Mucosa of rectum (tissue), 2 donors: Measurements from ENCODE around the gene FAP.

Experiments used
- H3K27ac ChIP-seq, 2 donors: one replicate each; pipeline ENCODE4 v1.7.0; 2013; ENCODE audit warnings: inconsistent platforms in 2 of 2, low read depth in 2 of 2, low read length in 2 of 2
- H3K27me3 ChIP-seq, 2 donors: one replicate each; pipeline ENCODE4 v1.7.0; 2013; ENCODE audit warnings: low read length in 2 of 2; ENCODE audit not compliant: control insufficient read depth in 2 of 2, insufficient read depth in 2 of 2
- H3K36me3 ChIP-seq, 2 donors: one replicate each; pipeline ENCODE4 v1.7.0; 2013; ENCODE audit warnings: low read length in 2 of 2; ENCODE audit not compliant: control insufficient read depth in 2 of 2, insufficient read depth in 2 of 2
- H3K4me1 ChIP-seq, 2 donors: one replicate each; pipeline ENCODE4 v1.7.0; 2013; ENCODE audit warnings: low read length in 2 of 2, mild to moderate bottlenecking in 1 of 2; ENCODE audit not compliant: control insufficient read depth in 2 of 2, insufficient read depth in 2 of 2
- H3K4me3 ChIP-seq, 2 donors: one replicate each; pipeline ENCODE4 v1.7.0; 2013; ENCODE audit warnings: low read length in 2 of 2
- H3K9ac ChIP-seq, 2 donors: one replicate each; pipeline ENCODE4 v1.7.0; 2013; ENCODE audit warnings: low read length in 2 of 2, low read depth in 1 of 2, mild to moderate bottlenecking in 1 of 2
- H3K9me3 ChIP-seq, 2 donors: one replicate each; pipeline ENCODE4 v1.7.0; 2013; ENCODE audit warnings: low read length in 2 of 2; ENCODE audit not compliant: control insufficient read depth in 2 of 2
- donor health status: healthy.
- donor health status: Normal muscosa, but diverticular disease.

FAP gene

DNA sequence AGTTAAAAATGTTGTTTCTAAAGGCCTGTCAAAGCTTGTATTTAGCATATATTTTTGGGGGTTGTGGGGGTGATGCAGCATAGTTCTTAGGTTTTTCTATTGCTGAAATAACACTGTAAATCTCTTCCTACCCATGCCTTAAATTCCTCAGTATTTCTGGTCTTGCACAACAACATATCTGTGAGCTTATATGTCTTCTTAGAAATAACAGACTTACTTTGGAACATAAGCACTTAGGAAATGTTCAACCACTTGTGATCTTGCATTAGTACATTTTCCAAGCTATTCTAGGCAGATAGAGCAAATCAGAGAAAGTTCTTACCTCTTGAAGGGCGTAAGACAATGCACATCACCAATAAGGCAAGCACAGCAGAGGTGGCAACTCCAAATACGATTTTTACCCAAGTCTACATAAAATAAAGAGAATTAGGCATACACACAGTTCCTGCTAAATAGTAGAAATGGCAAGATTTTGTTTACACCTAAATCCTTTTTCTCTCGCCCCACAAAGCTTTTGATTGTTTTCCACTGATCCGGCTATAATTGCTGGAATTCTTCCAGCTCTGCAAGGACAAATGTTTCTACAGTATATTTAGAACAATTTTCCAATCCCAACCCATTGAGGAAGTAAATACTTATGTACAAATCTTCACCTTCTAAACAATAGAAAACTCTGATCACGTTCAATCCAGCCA lies 512 bp downstream of the FAP start:
- no peak overlapping the region for H3K27ac ChIP-seq
- H3K4me1 ChIP-seq, result no peaks in the 10 kb centered on the region
- H3K9ac ChIP-seq, result no peak overlapping the region
- H3K4me3 ChIP-seq, result no peak overlapping the region
- H3K36me3 ChIP-seq, result no peaks in the 10 kb centered on the region
- H3K27me3 ChIP-seq, result no peaks in the 10 kb centered on the region
- no peaks in the 10 kb centered on the region for H3K9me3 ChIP-seq

DNA sequence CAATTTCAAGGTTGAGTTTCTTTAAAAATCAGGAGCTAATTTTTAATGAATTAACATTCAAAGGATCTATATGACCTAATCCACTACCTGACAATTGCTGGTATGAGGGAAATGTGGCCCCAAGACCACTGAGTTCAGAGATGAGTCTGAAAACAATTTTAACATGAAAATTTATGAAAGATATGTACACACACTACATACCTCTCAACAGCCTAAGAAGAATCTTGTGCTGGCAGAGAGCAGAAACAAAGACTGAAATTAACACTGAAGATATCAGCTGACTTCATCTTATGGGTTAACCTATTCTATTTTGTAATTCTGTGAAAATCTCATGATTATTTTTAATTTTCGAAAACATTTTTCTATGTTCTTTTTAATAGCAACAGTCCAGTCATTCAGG lies 1.7 kb downstream of the FAP start:
- Histone ChIP-seq H3K9me3 (no peaks in the 10 kb centered on the region), H3K36me3 (no peaks in the 10 kb centered on the region), H3K27me3 (no peaks in the 10 kb centered on the region), H3K4me3 (no peak overlapping the region), H3K4me1 (no peaks in the 10 kb centered on the region), H3K9ac (no peak overlapping the region), H3K27ac (no peak overlapping the region)

DNA sequence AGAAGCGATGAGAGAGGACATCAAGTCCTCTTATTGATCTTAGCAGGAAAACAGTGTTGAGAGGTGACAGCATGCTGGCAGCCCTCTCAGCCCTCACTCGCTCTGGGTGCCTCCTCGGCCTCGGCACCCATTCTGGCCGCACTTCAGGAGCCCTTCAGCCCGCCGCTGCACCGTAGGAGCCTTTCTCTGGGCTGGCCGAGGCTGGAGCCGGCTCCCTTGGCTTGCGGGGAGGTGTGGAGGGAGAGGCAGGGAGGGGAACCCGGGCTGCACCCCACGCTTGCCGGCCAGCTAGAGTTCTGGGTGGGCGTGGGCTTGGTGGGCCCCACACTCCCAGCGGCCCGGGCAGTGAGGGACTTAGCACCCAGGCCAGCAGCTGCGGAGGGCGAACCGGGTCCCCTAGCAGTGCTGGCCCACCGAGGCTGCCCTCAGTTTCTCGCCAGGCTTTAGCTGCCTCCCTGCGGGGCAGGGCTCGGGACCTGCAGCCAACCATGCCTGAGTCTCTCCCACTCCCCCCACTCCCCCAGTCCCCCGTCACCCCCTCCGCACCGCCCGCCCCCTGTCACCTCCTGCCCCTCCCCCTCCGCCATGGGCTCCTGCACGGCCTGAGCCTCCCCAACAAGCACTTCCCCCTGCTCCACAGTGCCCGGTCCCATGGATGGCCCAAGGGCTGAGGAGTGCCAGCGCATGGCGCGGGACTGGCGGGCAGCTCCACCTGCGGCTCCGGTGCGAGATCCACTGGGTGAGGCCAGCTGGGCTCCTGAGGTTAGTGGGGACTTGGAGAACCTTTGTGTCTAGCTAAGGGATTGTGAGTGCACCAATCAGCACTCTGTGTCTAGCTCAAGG lies 8.4 kb downstream of the FAP start:
- no peaks in the 10 kb centered on the region for H3K9me3 ChIP-seq
- no peak overlapping the region for H3K27ac ChIP-seq
- H3K4me1 ChIP-seq, result no peaks in the 10 kb centered on the region
- no peak overlapping the region for H3K4me3 ChIP-seq
- no peaks in the 10 kb centered on the region for H3K36me3 ChIP-seq
- H3K9ac ChIP-seq, result no peak overlapping the region
- no peaks in the 10 kb centered on the region for H3K27me3 ChIP-seq

DNA sequence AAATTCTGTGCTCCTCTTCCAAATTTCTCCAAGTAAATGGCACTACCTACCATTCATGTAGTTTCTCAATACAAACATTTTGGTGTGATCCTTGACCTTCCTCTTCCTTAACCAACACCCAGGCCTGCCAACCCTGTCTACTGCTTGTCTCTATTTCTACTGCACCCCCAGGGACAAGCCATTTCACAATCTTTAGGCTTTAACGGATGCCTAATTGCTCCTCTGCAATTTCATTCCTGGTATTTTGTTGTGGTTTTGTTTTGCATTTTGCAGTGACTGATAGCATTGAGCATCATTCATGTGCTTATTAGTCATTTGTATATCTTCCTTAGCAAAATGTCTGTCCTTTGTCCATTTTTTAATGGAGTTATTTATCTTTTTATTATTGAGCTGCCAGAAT lies 10.0 kb downstream of the FAP start:
- Histone ChIP-seq H3K4me1 (no peaks in the 10 kb centered on the region), H3K27me3 (no peaks in the 10 kb centered on the region), H3K4me3 (no peak overlapping the region), H3K27ac (no peak overlapping the region), H3K9ac (no peak overlapping the region), H3K9me3 (no peaks in the 10 kb centered on the region), H3K36me3 (no peaks in the 10 kb centered on the region)

DNA sequence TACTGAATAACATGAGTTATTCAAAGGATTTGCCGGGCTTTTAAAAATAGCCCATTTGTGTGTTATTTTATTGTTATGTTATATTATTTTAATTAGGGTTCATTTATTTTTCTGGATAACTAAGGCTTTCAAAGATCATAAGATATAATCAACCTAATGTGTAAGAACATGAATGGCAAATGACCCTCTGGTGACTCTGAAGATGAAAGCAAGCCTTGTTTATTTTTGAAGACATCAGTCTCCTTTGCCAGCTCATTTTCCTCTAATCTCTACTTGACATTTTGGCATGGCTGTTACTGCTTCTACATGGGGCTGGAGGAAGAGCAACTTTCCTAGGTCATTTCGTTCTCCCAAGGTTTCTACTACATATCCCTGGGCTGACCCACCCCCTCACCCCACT lies 10.6 kb downstream of the FAP start:
- Histone ChIP-seq H3K4me1 (no peaks in the 10 kb centered on the region), H3K4me3 (no peak overlapping the region), H3K27me3 (no peaks in the 10 kb centered on the region), H3K27ac (no peak overlapping the region), H3K9ac (no peak overlapping the region), H3K9me3 (no peaks in the 10 kb centered on the region), H3K36me3 (no peaks in the 10 kb centered on the region)

DNA sequence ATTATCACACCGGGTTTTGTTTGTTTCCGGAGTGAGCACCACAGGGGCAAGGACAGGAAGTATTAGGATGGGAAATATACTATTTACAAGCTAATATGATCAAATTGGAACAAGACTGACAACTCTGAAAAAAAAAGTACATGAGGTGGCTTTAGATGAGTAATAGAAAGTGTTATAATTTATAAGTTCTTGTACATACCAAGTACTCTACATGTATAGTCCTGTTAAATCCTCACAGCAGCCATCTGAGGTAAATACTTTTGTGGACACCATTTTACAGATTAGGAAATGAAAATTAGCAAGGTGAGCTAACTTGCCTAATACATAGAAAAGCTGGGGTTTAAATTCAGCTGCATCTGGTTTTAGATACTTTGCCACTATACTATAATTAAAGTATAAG lies 11.2 kb downstream of the FAP start:
- no peaks in the 10 kb centered on the region for H3K27me3 ChIP-seq

DNA sequence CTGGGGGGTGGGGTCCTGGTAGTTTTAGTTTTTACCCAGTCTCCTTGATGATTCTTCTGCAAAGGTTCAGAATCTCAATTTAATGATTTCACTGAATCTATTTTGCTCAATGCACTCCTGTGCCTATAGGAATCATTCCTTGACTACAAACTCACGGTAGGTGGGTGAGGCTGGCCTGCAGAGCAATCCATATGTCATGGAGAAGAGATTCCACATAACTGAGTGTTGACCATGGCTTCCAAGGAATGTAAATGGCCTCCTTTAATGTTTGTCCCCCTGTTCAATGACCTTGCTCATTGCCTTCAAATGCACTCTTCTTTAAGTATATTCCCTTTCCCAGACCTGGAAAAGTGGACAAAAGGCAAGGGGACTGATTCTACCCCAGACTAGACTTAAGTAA lies 12.5 kb downstream of the FAP start:
- Histone ChIP-seq H3K27me3 (no peaks in the 10 kb centered on the region), H3K4me3 (no peak overlapping the region), H3K9me3 (no peaks in the 10 kb centered on the region), H3K9ac (no peak overlapping the region), H3K4me1 (no peaks in the 10 kb centered on the region), H3K27ac (no peak overlapping the region), H3K36me3 (no peaks in the 10 kb centered on the region)

More for the DNA sequence above, 11.2 kb downstream of the FAP start:
- no peak overlapping the region for H3K4me3 ChIP-seq
- H3K9me3 ChIP-seq, result no peaks in the 10 kb centered on the region
- no peak overlapping the region for H3K27ac ChIP-seq
- no peaks in the 10 kb centered on the region for H3K4me1 ChIP-seq
- no peaks in the 10 kb centered on the region for H3K36me3 ChIP-seq
- no peak overlapping the region for H3K9ac ChIP-seq

DNA sequence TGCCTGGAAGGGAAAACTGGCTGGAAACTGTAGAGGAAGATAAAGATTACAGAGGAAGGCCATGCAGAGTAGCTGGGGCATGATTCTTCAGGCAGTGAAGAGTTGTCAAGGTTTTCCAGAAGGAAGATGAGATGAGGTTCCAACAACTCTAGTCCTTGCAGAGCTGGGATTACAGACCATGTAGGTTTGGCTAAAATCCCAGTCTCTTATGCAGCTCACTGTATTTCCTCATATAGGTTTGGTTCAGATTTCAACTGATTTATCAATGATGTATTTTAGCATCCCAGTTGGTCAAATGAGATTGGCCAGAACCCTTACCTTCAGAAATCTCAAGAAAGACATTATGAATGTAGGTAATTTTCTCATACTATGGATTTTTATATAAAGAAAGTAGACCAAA lies 16.4 kb downstream of the FAP start:
- no peaks in the 10 kb centered on the region for H3K27me3 ChIP-seq
- no peaks in the 10 kb centered on the region for H3K9me3 ChIP-seq
- no peaks in the 10 kb centered on the region for H3K36me3 ChIP-seq
- no peak overlapping the region for H3K27ac ChIP-seq
- no peaks in the 10 kb centered on the region for H3K4me1 ChIP-seq
- H3K9ac ChIP-seq, result no peak overlapping the region
- H3K4me3 ChIP-seq, result no peak overlapping the region

DNA sequence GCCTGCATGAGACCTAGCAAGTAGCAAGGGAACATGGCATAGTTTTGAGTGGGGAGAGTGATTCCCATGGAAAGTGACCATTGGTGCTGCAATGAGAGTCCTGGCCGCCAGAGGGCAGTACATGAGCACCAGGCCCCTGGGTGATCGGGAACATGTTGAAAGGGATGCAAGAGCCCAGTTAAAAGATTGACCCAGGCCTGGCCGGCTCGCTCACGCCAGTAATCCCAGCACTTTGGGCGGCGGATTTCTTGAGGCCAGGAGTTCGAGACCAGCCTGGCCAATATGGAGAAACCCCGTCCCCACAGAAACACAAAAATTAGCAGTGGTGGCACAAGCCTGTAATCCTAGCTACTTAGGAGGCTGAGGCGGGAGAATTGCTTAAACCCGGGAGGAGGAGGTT lies 22.2 kb downstream of the FAP start:
- H3K36me3 ChIP-seq, result no peaks in the 10 kb centered on the region
- H3K9ac ChIP-seq, result no peak overlapping the region
- no peaks in the 10 kb centered on the region for H3K27me3 ChIP-seq
- H3K9me3 ChIP-seq, result no peaks in the 10 kb centered on the region
- H3K4me1 ChIP-seq, result no peaks in the 10 kb centered on the region
- H3K27ac ChIP-seq, result no peak overlapping the region
- no peak overlapping the region for H3K4me3 ChIP-seq

DNA sequence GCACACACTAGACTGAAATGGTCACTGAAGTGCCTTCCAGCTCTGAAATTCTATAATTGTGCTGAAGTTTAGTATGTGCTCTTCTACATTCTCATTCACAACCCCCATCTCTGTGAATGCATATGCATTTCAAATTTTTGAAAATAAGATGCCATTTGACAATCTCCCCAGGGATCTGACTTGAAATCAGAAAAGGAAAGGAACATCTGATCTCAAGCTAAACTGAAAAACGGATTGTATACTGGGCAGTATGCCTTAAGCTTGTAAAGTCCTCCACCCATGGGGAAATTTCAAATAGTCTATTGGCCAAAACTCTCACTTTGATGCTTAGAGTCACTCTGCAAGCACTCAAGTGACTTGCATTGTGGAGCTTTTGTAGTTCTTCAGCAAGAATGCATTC lies 22.9 kb downstream of the FAP start:
- H3K9ac ChIP-seq, result no peak overlapping the region
- no peaks in the 10 kb centered on the region for H3K36me3 ChIP-seq
- no peak overlapping the region for H3K4me3 ChIP-seq
- no peaks in the 10 kb centered on the region for H3K27me3 ChIP-seq
- no peaks in the 10 kb centered on the region for H3K9me3 ChIP-seq
- H3K4me1 ChIP-seq, result no peaks in the 10 kb centered on the region
- no peak overlapping the region for H3K27ac ChIP-seq
